T-helper 9 cell (primary cell): ENCODE data around the gene CADM3.

Experiments used
- DNase-seq: peaks from one replicate; pipeline ENCODE4 v3.0.0-alpha.2; 2020
- total RNA-seq, 2 donors: gene quantifications; one replicate each; lab custom pipeline; 2026; lab: John Stamatoyannopoulos, UW

CADM3 gene
- total RNA-seq, result 0 reads per million in 2 donors

GRCh38 chr1:159171254-159171687 lies at the start of gene CADM3:
CADM3 (plus strand) TSS chr1:159171615; CDS start chr1:159171766, 151 bp downstream.
- no peak for DNase-seq

- DNase-seq, result no peak
Measured at GRCh38 chr1:159122005-159122621, 49.3 kb upstream of the CADM3 start.

GRCh38 chr1:159123587-159123986 lies 47.8 kb upstream of the CADM3 start:
- DNase-seq, result no peak

- peak; percentile 66 for DNase-seq
Measured at GRCh38 chr1:159132271-159132881, 39.0 kb upstream of the CADM3 start.

GRCh38 chr1:159140474-159140873 lies 30.9 kb upstream of the CADM3 start:
- DNase-seq, result no peak

- DNase-seq, result no peak
Measured at GRCh38 chr1:159141584-159142390, 29.6 kb upstream of the CADM3 start.

- no peak for DNase-seq
Measured at GRCh38 chr1:159142391-159142663, 29.1 kb upstream of the CADM3 start.

GRCh38 chr1:159142726-159143510 lies 28.5 kb upstream of the CADM3 start:
- DNase-seq, result no peak

GRCh38 chr1:159144571-159144970 lies 26.8 kb upstream of the CADM3 start:
- no peak for DNase-seq

- DNase-seq, result no peak
Measured at GRCh38 chr1:159146980-159147379, 24.4 kb upstream of the CADM3 start.

GRCh38 chr1:159152031-159152430 lies 19.4 kb upstream of the CADM3 start:
- DNase-seq, result no peak

GRCh38 chr1:159161001-159161718 lies 10.3 kb upstream of the CADM3 start:
- peak; percentile 44 for DNase-seq

- DNase-seq, result no peak
Measured at GRCh38 chr1:159161719-159162026, 9.7 kb upstream of the CADM3 start.

- no peak for DNase-seq
Measured at GRCh38 chr1:159162516-159163265, 8.7 kb upstream of the CADM3 start.

- DNase-seq, result no peak
Measured at GRCh38 chr1:159163614-159164228, 7.7 kb upstream of the CADM3 start.

- DNase-seq, result no peak
Measured at GRCh38 chr1:159168043-159168442, 3.4 kb upstream of the CADM3 start.

- no peak for DNase-seq
Measured at GRCh38 chr1:159170639-159171038, 776 bp upstream of the CADM3 start.

GRCh38 chr1:159171688-159172501 lies 480 bp downstream of the CADM3 start:
- no peak for DNase-seq

GRCh38 chr1:159172614-159173291 lies 1.3 kb downstream of the CADM3 start:
- no peak for DNase-seq

- DNase-seq, result no peak
Measured at GRCh38 chr1:159173320-159173719, 1.9 kb downstream of the CADM3 start.
